H9 (cell line): ENCODE results near the gene THOC7. TPM values are rescaled to one million over a fixed set of nuclear protein-coding genes. Genes with fewer than 3 reads are reported as not detected.

Experiments used
- DNase-seq: peaks from one replicate; pipeline ENCODE4 v3.0.0-alpha.2; 2017
- H2AFZ ChIP-seq: one replicate; pipeline ENCODE4 v1.6.1; 2013; ENCODE audit warnings: mild to moderate bottlenecking, low read length, control low read depth, moderate library complexity
- H2AK5ac ChIP-seq: 2 replicates; pipeline ENCODE4 v1.6.1; 2013; ENCODE audit warnings: low read length, control low read depth, mixed read lengths; ENCODE audit not compliant: insufficient read length
- H2BK120ac ChIP-seq: one replicate; pipeline ENCODE4 v1.6.1; 2013; ENCODE audit warnings: low read depth, mild to moderate bottlenecking, low read length, control low read depth, inconsistent platforms; ENCODE audit not compliant: poor library complexity, severe bottlenecking
- H2BK12ac ChIP-seq: 2 replicates; pipeline ENCODE4 v1.6.1; 2013; ENCODE audit warnings: low read length, control low read depth, mixed read lengths, low read depth; ENCODE audit not compliant: insufficient read length
- H2BK15ac ChIP-seq: 2 replicates; pipeline ENCODE4 v1.6.1; 2013; ENCODE audit warnings: low read depth, low read length, control low read depth
- H2BK20ac ChIP-seq: one replicate; pipeline ENCODE4 v1.6.1; 2013; ENCODE audit warnings: low read depth, mild to moderate bottlenecking, low read length, control low read depth, inconsistent platforms; ENCODE audit not compliant: poor library complexity, severe bottlenecking
- H2BK5ac ChIP-seq: 2 replicates; pipeline ENCODE4 v1.6.1; 2013; ENCODE audit warnings: low read length, control low read depth, mixed read lengths; ENCODE audit not compliant: insufficient read length
- H3K14ac ChIP-seq: 2 replicates; pipeline ENCODE4 v1.6.1; 2013; ENCODE audit warnings: low read length, control low read depth; ENCODE audit not compliant: insufficient read depth
- H3K18ac ChIP-seq: 2 replicates; pipeline ENCODE4 v1.6.1; 2013; ENCODE audit warnings: low read depth, mild to moderate bottlenecking, mixed read lengths, low read length, control low read depth; ENCODE audit not compliant: insufficient read length
- H3K23ac ChIP-seq: 2 replicates; pipeline ENCODE4 v1.6.1; 2013; ENCODE audit warnings: low read length, control low read depth, mixed read lengths, low read depth; ENCODE audit not compliant: insufficient read length
- H3K23me2 ChIP-seq: 2 replicates; pipeline ENCODE4 v1.6.1; 2013; ENCODE audit warnings: low read depth, mild to moderate bottlenecking, mixed read lengths, low read length, control low read depth; ENCODE audit not compliant: insufficient read length, poor library complexity, severe bottlenecking
- H3K27ac ChIP-seq: 2 replicates; pipeline ENCODE4 v1.5.1; 2013; ENCODE audit warnings: low read length, control low read depth, mixed read lengths, low read depth; ENCODE audit not compliant: insufficient read length
- H3K27me3 ChIP-seq: 2 replicates; pipeline ENCODE4 v1.6.1; 2013; ENCODE audit warnings: low read length, control low read depth, inconsistent platforms; ENCODE audit not compliant: insufficient read depth
- H3K4ac ChIP-seq: 2 replicates; pipeline ENCODE4 v1.6.1; 2013; ENCODE audit warnings: low read depth, mild to moderate bottlenecking, control low read depth, inconsistent platforms, low read length, moderate library complexity
- H3K4me1 ChIP-seq: 2 replicates; pipeline ENCODE4 v1.6.1; 2013; ENCODE audit warnings: low read length, control low read depth, inconsistent platforms; ENCODE audit not compliant: insufficient read depth
- H3K4me2 ChIP-seq: 2 replicates; pipeline ENCODE4 v1.6.1; 2013; ENCODE audit warnings: low read length, control low read depth, mixed read lengths; ENCODE audit not compliant: insufficient read length, insufficient read depth
- H3K56ac ChIP-seq: 2 replicates; pipeline ENCODE4 v1.6.1; 2013; ENCODE audit warnings: low read depth, mild to moderate bottlenecking, mixed read lengths, low read length, control low read depth; ENCODE audit not compliant: insufficient read length
- H3K79me1 ChIP-seq: 2 replicates; pipeline ENCODE4 v1.6.1; 2013; ENCODE audit warnings: low read depth, mild to moderate bottlenecking, moderate library complexity, low read length, control low read depth, inconsistent platforms; ENCODE audit not compliant: insufficient read depth, poor library complexity, severe bottlenecking
- H3K79me2 ChIP-seq: 2 replicates; pipeline ENCODE4 v1.6.1; 2013; ENCODE audit warnings: low read length, control low read depth, inconsistent platforms; ENCODE audit not compliant: insufficient read depth
- H3K9ac ChIP-seq: 2 replicates; pipeline ENCODE4 v1.6.1; 2013; ENCODE audit warnings: low read length, control low read depth, mixed read lengths; ENCODE audit not compliant: insufficient read length; ENCODE audit errors: extremely low read depth
- H3K9me3 ChIP-seq: one replicate; pipeline ENCODE4 v1.6.1; 2013; ENCODE audit warnings: low read depth, low read length, inconsistent platforms; ENCODE audit not compliant: control insufficient read depth
- H3T11ph ChIP-seq: one replicate; pipeline ENCODE4 v1.6.1; 2013; ENCODE audit warnings: mild to moderate bottlenecking, low read length, control low read depth, inconsistent platforms
- H4K20me1 ChIP-seq: one replicate; pipeline ENCODE4 v1.6.1; 2013; ENCODE audit not compliant: control insufficient read depth, insufficient read length, insufficient read depth
- H4K5ac ChIP-seq: 2 replicates; pipeline ENCODE4 v1.6.1; 2013; ENCODE audit warnings: low read depth, mild to moderate bottlenecking, mixed read lengths, low read length, control low read depth; ENCODE audit not compliant: insufficient read length
- H4K8ac ChIP-seq: replicated peaks from 2 replicates; pipeline ENCODE4 v1.6.1; 2013; ENCODE audit warnings: low read length, control low read depth, mixed read lengths, low read depth; ENCODE audit not compliant: insufficient read length
- H4K91ac ChIP-seq: 2 replicates; pipeline ENCODE4 v1.6.1; 2013; ENCODE audit warnings: low read depth, mild to moderate bottlenecking, moderate library complexity, mixed read lengths, low read length, control low read depth; ENCODE audit not compliant: insufficient read length
- H3K27ac Mint-ChIP-seq, 3 experiments: 2 replicates in 2 of 3; 3 replicates in 1 of 3; pipeline ENCODE4 v1.8.0; 2020 to 2021; ENCODE audit warnings: mixed read lengths in 3 of 3, mild to moderate bottlenecking in 1 of 3, moderate library complexity in 1 of 3
- H3K27me3 Mint-ChIP-seq: 2 replicates; pipeline ENCODE4 v1.8.0; 2021; ENCODE audit warnings: low read depth, mild to moderate bottlenecking, moderate library complexity, mixed read lengths
- H3K36me3 Mint-ChIP-seq, 3 experiments: 2 replicates in 2 of 3; 3 replicates in 1 of 3; pipeline ENCODE4 v1.8.0; 2020 to 2021; ENCODE audit warnings: low read depth in 3 of 3, mixed read lengths in 3 of 3; ENCODE audit not compliant: insufficient read depth in 1 of 3
- H3K4me1 Mint-ChIP-seq, 2 experiments: 2 replicates each; pipeline ENCODE4 v1.8.0; 2020; ENCODE audit warnings: mixed read lengths in 2 of 2
- H3K4me3 Mint-ChIP-seq, 2 experiments: 2 replicates in 1 of 2; 3 replicates in 1 of 2; pipeline ENCODE4 v1.8.0; 2020 to 2021; ENCODE audit warnings: mild to moderate bottlenecking in 2 of 2, mixed read lengths in 2 of 2, moderate library complexity in 1 of 2
- H3K9me3 Mint-ChIP-seq, 2 experiments: 2 replicates in 1 of 2; 3 replicates in 1 of 2; pipeline ENCODE4 v1.8.0; 2020; ENCODE audit warnings: mild to moderate bottlenecking in 2 of 2, mixed read lengths in 2 of 2, moderate library complexity in 1 of 2
- CTCF ChIP-seq: fragments of 200-600 bp; sonication (generic); conservative IDR thresholded peaks from 3 replicates; pipeline ENCODE4 v1.8.0; 2021; ENCODE audit warnings: antibody characterized with exemption, mild to moderate bottlenecking
- WGBS: extraction: QIAGEN DNeasy Blood & Tissue Kit; methylation state at CpG from one replicate; pipeline ENCODE4 v1.1.7; 2013; ENCODE audit warnings: missing lambda C conversion rate, low lambda C conversion rate, mixed read lengths; ENCODE audit not compliant: insufficient read length; ENCODE audit errors: extremely low coverage; 5-methylcytosine and 5-hydroxymethylcytosine counted together
- total RNA-seq: library from RNA; stranded (reverse); gene quantifications from 2 replicates; pipeline ENCODE4 v1.2.1, GENCODE V29; 2021

The THOC7 gene
- total RNA-seq, 1 experiment from 2014 or later, result 63.3 TPM

DNA sequence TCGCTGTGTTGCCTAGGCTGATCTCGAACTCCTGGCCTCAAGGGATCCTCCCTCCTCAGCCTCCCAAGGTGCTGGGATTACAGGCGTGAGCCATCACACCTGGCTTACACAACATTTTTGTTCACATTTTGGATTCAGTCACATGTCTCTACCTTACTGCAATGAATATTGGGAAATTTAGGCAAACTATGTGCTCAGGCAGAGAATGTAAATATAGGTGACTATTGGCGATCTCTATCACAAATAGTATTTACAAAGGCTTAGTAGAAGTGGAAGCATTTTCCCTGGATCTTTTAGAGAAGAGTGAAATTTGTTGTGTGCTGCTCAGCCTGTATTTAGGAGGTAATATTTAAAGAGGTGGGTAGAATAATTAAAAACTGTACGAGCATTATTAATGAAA lies 27.9 kb upstream of the THOC7 start:
- Histone ChIP-seq H3K14ac (no peak overlapping the region), H2AK5ac (no peak overlapping the region), H3K23ac (no peak overlapping the region), H3K4ac (no peak overlapping the region), H2BK20ac (no peak overlapping the region), H3K27me3 (no peaks in the 10 kb centered on the region), H3K4me2 (no peak overlapping the region), H3K23me2 (no peaks in the 10 kb centered on the region), H2AFZ (no peak overlapping the region), H2BK15ac (no peak overlapping the region), H3K56ac (no peak overlapping the region), H2BK5ac (no peak overlapping the region), H3K9ac (no peak overlapping the region), H4K20me1 (no peaks in the 10 kb centered on the region), H3K4me1 (peaks cover 7% of the 10 kb centered on the region; the same call in 1 of the 2 replicates), H3K27ac (no peak overlapping the region), H3K79me1 (no peaks in the 10 kb centered on the region), H3K9me3 (no peaks in the 10 kb centered on the region), H2BK120ac (no peak overlapping the region), H2BK12ac (no peak overlapping the region), H4K91ac (no peak overlapping the region), H3K18ac (no peak overlapping the region), H3T11ph (no peak overlapping the region), H4K5ac (no peak overlapping the region), H4K8ac (no peak overlapping the region), H3K79me2 (0 out of 2 replicates have a peak, but pooled peaks cover 2% of the 10 kb centered on the region)
- peaks cover 20 to 25% of the 10 kb centered on the region in 2 experiments for H3K4me1 Mint-ChIP-seq
- peaks cover 0 to 2% (median 0%) of the 10 kb centered on the region in 3 experiments; a peak in 2 of 7 replicates for H3K36me3 Mint-ChIP-seq
- no peaks in the 10 kb centered on the region for H3K9me3 Mint-ChIP-seq
- WGBS, result no CpG with 5 or more reads among the region's 5 CpGs
- TF ChIP-seq CTCF, result no peak
- no peak overlapping the region for H3K4me3 Mint-ChIP-seq
- no peaks in the 10 kb centered on the region for H3K27me3 Mint-ChIP-seq
- no peak for DNase-seq
- no peak overlapping the region for H3K27ac Mint-ChIP-seq
